Thymus (tissue), 11 donors: ENCODE results near the gene SIK3. TPM values are rescaled to one million over a fixed set of nuclear protein-coding genes. Genes with fewer than 3 reads are reported as not detected.

ENCODE experiments used
- DNase-seq, 9 donors: peaks; one replicate each; pipeline ENCODE4 v3.0.0-alpha.2; 2013; ENCODE audit warnings: low spot score in 9 of 9, low read depth in 6 of 9, missing footprints in 1 of 9
- H3K27ac ChIP-seq, 2 donors: one replicate each; pipeline ENCODE4 v1.5.1; 2013; ENCODE audit warnings: control low read depth in 1 of 2, low read depth in 1 of 2, low read length in 1 of 2, mild to moderate bottlenecking in 1 of 2, moderate library complexity in 1 of 2
- H3K27me3 ChIP-seq, 2 donors: one replicate each; pipeline ENCODE4 v1.5.1; 2013; ENCODE audit warnings: low read length in 1 of 2; ENCODE audit not compliant: control insufficient read depth in 2 of 2, insufficient read depth in 1 of 2
- H3K36me3 ChIP-seq, 2 donors: one replicate each; pipeline ENCODE4 v1.5.1; 2013; ENCODE audit warnings: low read length in 1 of 2, mild to moderate bottlenecking in 1 of 2, moderate library complexity in 1 of 2; ENCODE audit not compliant: control insufficient read depth in 2 of 2, insufficient read depth in 2 of 2
- H3K4me1 ChIP-seq, 2 donors: one replicate each; pipeline ENCODE4 v1.5.1; 2013; ENCODE audit warnings: low read length in 2 of 2; ENCODE audit not compliant: control insufficient read depth in 2 of 2, insufficient read depth in 2 of 2
- H3K4me3 ChIP-seq, 2 donors: one replicate each; pipeline ENCODE4 v1.5.1; 2013; ENCODE audit warnings: low read length in 2 of 2, control low read depth in 1 of 2, mild to moderate bottlenecking in 1 of 2
- H3K9me3 ChIP-seq, 2 donors: one replicate each; pipeline ENCODE4 v1.5.1; 2013; ENCODE audit warnings: low read length in 1 of 2, mild to moderate bottlenecking in 1 of 2; ENCODE audit not compliant: control insufficient read depth in 2 of 2, insufficient read depth in 1 of 2
- whole genome bisulfite sequencing: extraction: QIAGEN DNeasy Blood & Tissue Kit; methylation state at CpG from one replicate; pipeline ENCODE4 v1.1.7; 2013; 5-methylcytosine and 5-hydroxymethylcytosine counted together
- polyA plus RNA-seq: library from polyadenylated mRNA; stranded (reverse); fragments of 200-250 nt; gene quantifications from one replicate; pipeline ENCODE4 v1.2.3, GENCODE V29; 2013
- total RNA-seq: library from RNA; stranded (reverse); fragments of 120-200 nt; gene quantifications from one replicate; pipeline ENCODE4 v1.2.4, GENCODE V29; 2013
- donor health status: healthy.

Gene SIK3
- total and polyA plus RNA-seq, 2 donors = 10.3 to 12.2 TPM

DNA sequence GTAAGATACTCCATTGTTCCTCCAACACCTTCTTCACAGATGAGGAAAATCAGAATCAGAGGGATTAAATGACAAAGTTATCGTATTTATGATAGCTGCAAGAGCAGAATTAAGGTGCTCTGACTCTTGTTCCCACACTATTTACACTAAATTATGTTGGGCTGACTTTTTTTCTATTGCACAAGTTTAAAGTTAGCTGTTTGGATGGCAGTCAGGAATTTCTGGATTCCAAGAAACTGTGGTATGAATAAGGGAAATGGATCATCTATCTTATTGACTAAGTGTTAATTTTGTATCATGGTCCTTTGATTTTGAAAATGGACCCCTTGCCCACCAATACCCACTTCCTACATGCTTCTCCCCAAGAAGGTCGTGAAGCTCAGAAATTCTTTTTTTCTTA, 240.9 kb downstream of the SIK3 start:
- Histone ChIP-seq H3K27ac (no peak overlapping the region), H3K27me3 (no peaks in the 10 kb centered on the region), H3K4me3 (no peak overlapping the region), H3K4me1 (peaks cover 29 to 37% of the 10 kb centered on the region in 2 donors), H3K36me3 (peaks cover 38 to 59% of the 10 kb centered on the region in 2 donors), H3K9me3 (no peaks in the 10 kb centered on the region)
- DNase-seq = no peak
- over 99% methylated on average over 2 of the region's 2 CpGs for WGBS

GRCh38 chr11:116856423-116856822, 241.8 kb downstream of the SIK3 start:
- no peaks in the 10 kb centered on the region for H3K27me3 ChIP-seq
- DNase-seq = no peak
- no peak overlapping the region for H3K4me3 ChIP-seq
- peaks cover 38 to 46% of the 10 kb centered on the region in 2 donors for H3K4me1 ChIP-seq
- WGBS = 79% methylated on average over 5 of the region's 5 CpGs
- H3K36me3 ChIP-seq = peaks cover 31 to 50% of the 10 kb centered on the region in 2 donors
- no peaks in the 10 kb centered on the region for H3K9me3 ChIP-seq
- H3K27ac ChIP-seq = no peak overlapping the region

DNA sequence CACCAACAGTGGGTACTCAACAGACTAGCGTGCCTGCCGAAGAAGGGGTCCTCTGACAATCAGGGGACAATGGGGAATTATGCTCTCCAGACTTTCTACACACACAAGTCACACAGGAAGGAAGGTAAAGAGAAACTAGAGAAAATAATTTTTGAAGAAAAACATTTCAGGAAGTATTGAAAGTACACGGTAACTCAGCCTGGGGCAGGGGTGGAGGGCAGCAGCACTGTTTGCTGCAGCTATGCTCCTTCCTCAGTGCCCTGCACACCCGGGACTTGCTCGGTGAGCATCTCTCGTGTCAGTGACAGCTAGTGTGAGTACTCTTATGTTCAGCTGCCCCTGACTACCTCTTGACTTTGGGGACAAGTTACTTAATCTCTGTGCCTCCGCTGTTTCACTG, 242.8 kb downstream of the SIK3 start:
- peak in 1 of 9 donors; percentile 18 for DNase-seq
- H3K27ac ChIP-seq = no peak overlapping the region

GRCh38 chr11:116853461-116854073, 244.7 kb downstream of the SIK3 start:
- DNase-seq = peak; percentile 45 to 93 (median 73)
- no peaks in the 10 kb centered on the region for H3K27me3 ChIP-seq
- no peak overlapping the region for H3K4me3 ChIP-seq
- H3K9me3 ChIP-seq = no peaks in the 10 kb centered on the region
- H3K27ac ChIP-seq = peak overlapping the region; percentile 75 to 94
- WGBS = 27% methylated on average over 6 of the region's 6 CpGs
- H3K4me1 ChIP-seq = peaks cover 44 to 65% of the 10 kb centered on the region in 2 donors
- H3K36me3 ChIP-seq = peaks cover 18 to 33% of the 10 kb centered on the region in 2 donors

More for the DNA sequence above, 242.8 kb downstream of the SIK3 start:
- Histone ChIP-seq H3K4me3 (no peak overlapping the region), H3K36me3 (peaks cover 21 to 40% of the 10 kb centered on the region in 2 donors), H3K9me3 (no peaks in the 10 kb centered on the region), H3K4me1 (peaks cover 44 to 52% of the 10 kb centered on the region in 2 donors), H3K27me3 (no peaks in the 10 kb centered on the region)
- 62% methylated on average over 7 of the region's 7 CpGs for whole genome bisulfite sequencing

- peaks cover 16 to 30% of the 10 kb centered on the region in 2 donors for H3K36me3 ChIP-seq
- no peaks in the 10 kb centered on the region for H3K27me3 ChIP-seq
- peak overlapping the region; percentile 80 to 94 for H3K27ac ChIP-seq
- peaks cover 44 to 65% of the 10 kb centered on the region in 2 donors for H3K4me1 ChIP-seq
- DNase-seq = peak in 2 of 9 donors; percentile 7 to 27
- H3K9me3 ChIP-seq = no peaks in the 10 kb centered on the region
- H3K4me3 ChIP-seq = no peak overlapping the region
- 58% methylated on average over 5 of the region's 5 CpGs for WGBS
Measured at GRCh38 chr11:116852261-116853031, 245.8 kb downstream of the SIK3 start.

DNA sequence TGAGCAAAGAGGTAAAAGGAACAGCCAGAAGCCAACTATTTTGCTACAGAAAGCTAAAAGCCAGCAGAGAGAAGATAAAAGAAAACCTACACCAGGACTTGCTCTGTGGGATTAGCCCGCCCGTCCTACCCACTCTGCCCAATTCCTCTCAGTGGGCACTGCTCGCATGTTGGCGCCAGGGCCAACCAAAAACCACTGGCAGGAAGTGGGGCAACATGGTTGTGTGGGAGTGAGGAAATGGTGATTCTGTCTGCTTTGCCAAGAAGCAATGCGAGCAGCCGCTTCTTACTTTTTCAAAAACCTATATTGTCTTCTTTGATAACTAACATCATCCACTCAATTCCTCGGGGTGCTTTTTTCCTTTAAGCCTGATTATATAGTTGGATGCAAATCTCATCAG, 246.6 kb downstream of the SIK3 start:
- Histone ChIP-seq H3K9me3 (no peaks in the 10 kb centered on the region), H3K4me1 (peaks cover 44 to 65% of the 10 kb centered on the region in 2 donors), H3K36me3 (peaks cover 24 to 33% of the 10 kb centered on the region in 2 donors), H3K4me3 (peak overlapping the region in 1 of 2 donors; percentile 8), H3K27me3 (no peaks in the 10 kb centered on the region), H3K27ac (peak overlapping the region; percentile 80 to 94)
- DNase-seq = peak in 4 of 9 donors; percentile 27 to 77 (median 52)
- 9% methylated on average over 7 of the region's 7 CpGs for WGBS

GRCh38 chr11:116849486-116849885, 248.7 kb downstream of the SIK3 start:
- Histone ChIP-seq H3K9me3 (no peaks in the 10 kb centered on the region), H3K27ac (no peak overlapping the region), H3K36me3 (peaks cover 45 to 49% of the 10 kb centered on the region in 2 donors), H3K4me1 (peaks cover 36 to 49% of the 10 kb centered on the region in 2 donors), H3K4me3 (no peak overlapping the region), H3K27me3 (no peaks in the 10 kb centered on the region)
- WGBS = 36% methylated on average over 6 of the region's 6 CpGs
- DNase-seq = peak in 1 of 9 donors; percentile 20

- 97% methylated on average over 12 of the region's 12 CpGs for WGBS
- Histone ChIP-seq H3K4me3 (no peak overlapping the region), H3K27me3 (no peaks in the 10 kb centered on the region), H3K4me1 (peaks cover 32 to 45% of the 10 kb centered on the region in 2 donors), H3K9me3 (no peaks in the 10 kb centered on the region), H3K27ac (no peak overlapping the region), H3K36me3 (peaks cover 45 to 48% of the 10 kb centered on the region in 2 donors)
- no peak for DNase-seq
Measured at GRCh38 chr11:116849060-116849459, 249.2 kb downstream of the SIK3 start.

- 98% methylated on average over 4 of the region's 4 CpGs for whole genome bisulfite sequencing
- no peak overlapping the region for H3K27ac ChIP-seq
- DNase-seq = no peak
- H3K4me1 ChIP-seq = peaks cover 18 to 31% of the 10 kb centered on the region in 2 donors
- H3K9me3 ChIP-seq = no peaks in the 10 kb centered on the region
- no peaks in the 10 kb centered on the region for H3K27me3 ChIP-seq
- peaks cover 52 to 56% of the 10 kb centered on the region in 2 donors for H3K36me3 ChIP-seq
- no peak overlapping the region for H3K4me3 ChIP-seq
Measured at GRCh38 chr11:116847612-116848011, 250.6 kb downstream of the SIK3 start.
